HG02885 (cell line): ENCODE results near the gene TAC4.

Experiments used
- ATAC-seq: cut with Tn5 transposase; IDR thresholded peaks from one replicate; pipeline ENCODE4 v1.9.1; 2021; ENCODE audit warnings: mild to moderate bottlenecking; ENCODE audit not compliant: unreplicated experiment, poor library complexity

Gene TAC4, protein sequence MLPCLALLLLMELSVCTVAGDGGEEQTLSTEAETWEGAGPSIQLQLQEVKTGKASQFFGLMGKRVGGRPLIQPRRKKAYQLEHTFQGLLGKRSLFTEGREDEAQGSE

DNA sequence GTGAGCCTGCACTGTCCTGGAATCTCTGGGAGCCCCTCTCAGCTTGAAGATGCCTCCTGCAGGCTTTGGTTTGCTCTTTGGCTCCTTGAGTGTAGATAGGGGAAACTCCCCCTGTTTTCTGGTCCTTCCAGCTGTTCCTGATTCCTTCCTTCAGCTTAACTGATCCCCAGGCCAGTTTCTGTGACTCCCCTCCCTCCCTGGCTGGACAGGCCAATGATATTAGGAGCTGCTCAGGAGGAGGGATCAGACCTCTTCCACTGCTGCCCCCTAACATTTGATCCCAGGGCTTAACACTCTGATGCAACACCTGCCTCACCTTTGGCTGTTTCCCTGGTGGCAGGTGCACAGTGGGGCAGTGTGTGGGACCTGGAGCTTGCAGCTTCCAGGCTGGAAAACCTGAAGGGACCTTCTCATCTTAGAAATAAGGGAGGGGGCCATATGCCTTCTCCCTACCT is at the start of gene TAC4:
TSS of gene TAC4 (minus strand) at position 51 of the 455 bp plus-strand sequence. CDS start 52 bp downstream, outside the sequence.
- no peak for ATAC-seq

DNA sequence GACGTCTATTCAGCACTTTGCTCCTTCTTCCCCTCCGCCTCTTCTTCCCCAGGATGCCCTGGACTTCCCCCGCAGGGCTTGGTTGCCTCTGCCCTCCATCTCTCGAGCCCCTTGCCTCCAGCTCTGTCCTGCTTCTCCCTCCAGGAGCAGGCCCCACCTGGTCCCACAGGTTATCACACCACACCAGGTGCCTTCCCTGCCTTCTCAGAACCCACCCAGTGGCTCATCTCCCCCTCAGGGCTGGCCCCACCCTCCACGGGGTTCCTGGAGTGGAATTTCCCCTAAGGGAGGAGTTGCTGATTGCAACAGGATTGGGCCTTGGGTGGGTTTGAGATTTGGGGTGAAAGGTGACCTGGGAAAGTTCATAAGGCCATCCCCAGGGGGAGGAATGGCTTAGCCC is 49.0 kb upstream of the TAC4 start:
- ATAC-seq = no peak

DNA sequence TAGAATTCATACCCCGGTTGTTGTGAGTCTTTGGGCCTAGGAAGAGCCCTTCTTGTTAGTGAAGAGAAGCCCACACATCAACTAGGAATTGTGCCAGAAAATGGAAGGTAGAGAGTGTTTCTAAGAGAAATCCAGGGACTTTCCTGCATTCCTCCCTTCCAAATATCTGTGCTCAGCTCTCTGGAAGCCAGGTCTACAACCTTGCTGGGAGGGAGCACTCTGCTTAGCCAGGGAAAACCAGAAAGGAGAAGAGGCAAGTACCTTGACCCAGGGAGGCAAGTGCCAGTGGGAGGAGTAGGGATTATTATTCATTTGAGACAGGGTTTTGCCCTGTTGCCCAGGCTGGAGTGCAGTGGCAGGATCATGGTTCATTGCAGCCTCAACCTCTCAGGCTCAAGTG is 48.4 kb upstream of the TAC4 start:
- no peak for ATAC-seq

DNA sequence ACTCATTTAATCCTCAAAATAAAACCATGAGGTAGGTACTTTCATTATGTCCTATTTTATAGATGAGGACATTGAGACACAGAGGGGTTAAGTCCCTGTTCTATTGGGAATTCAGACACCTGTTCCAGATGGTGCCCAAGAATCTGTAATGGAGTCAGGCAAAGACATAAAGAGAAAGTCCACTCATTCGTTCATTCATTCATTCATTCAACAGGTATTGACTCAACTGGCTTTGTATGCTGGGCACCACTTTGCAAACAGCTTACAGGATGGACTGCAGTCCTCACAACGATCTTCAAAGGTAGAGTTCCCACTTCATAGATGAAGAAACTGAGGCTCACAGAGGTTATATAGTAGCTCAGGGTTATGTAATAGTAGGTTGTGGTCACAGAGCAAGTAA is 47.9 kb upstream of the TAC4 start:
- ATAC-seq = no peak

DNA sequence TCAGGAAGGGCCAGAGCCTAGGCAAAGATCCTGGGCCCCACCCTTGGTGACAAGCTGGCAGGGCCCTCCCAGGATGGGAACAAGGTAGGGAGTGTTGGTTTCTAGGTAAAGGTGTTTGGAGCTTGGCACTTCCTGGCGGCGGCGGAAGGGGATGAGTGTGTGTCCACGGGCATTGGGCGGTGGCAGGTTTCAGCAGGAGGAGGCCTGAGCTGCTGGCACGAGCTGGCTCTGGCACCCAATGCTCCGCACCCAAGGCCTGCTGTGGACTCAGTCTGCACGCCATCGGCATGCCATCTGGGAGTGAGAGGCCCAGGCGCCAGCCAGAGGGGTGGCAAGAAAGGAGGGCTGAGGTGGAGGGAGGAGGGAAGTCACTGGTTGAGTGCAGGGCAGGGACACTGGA is 46.9 kb upstream of the TAC4 start:
- no peak for ATAC-seq

DNA sequence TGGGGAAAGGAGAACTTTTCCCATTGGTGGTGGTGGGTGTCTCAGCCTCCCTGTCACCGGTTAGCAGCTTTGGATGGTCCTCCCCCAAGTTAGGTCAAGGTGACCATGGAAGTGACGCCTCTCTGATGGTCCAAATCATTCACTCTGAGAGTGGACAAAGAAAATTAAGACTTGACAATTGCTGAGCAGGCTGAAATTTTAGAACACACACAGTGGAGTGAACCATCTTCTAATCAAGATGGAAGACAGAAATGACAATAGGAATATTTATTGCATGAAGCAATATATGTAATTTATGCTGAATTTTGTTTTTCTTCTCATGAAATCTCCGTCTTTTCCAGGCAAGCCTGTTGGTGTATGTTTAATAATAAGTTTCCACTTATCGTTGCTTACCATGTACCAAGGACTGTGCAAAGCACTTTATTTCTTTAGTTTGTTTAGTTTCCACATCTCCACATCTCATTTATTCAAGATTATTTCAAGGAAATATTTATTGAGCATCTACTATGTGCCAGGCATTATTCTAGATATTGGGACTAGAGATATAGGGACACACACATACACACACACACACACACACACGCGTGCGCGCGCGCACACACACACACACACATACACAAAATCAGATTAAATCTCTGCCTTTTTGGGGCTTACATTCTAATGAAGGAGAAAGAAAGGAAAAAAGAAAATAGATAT is 44.0 kb upstream of the TAC4 start:
- no peak for ATAC-seq

DNA sequence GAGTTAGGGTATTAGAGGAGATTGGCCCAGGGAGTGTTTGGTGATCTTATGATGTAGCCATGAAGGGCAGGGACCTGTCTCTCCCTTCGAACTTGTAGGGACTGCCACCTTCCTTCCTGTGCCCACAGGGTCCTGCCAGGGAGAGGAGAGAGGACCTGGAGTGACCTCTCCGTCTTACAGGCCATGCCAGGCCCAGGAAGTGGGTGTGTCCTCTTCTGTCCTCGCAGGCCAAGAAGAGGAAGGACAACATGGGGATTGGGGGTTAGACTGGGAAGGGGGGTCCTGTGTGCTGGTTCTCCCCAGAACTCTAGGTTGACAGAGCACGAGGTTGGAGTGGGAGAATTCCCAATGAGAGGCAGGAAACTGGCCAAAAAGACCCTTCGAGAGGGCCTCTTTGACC is 43.4 kb upstream of the TAC4 start:
- no peak for ATAC-seq

DNA sequence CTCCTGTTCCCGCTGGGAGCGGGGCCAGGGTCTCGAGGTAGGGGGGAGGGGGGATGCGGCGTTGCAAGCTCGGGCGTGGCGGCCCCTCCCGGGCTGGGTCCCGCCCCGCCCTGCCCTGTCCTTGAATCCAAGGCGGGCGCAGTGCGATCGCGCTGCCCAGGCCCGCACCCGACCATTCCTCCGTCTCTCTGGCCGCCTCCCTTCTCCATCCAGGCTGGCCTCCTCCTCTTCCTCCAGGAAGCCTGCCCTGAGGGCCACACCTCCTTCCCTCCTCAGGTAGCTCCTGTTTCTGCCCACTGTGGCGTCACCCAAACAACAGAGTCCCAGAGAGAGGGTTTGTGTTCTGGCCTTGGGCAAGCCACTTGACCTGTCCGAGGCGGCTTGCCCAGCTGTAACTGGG is 43.0 kb upstream of the TAC4 start:
- ATAC-seq = no peak

DNA sequence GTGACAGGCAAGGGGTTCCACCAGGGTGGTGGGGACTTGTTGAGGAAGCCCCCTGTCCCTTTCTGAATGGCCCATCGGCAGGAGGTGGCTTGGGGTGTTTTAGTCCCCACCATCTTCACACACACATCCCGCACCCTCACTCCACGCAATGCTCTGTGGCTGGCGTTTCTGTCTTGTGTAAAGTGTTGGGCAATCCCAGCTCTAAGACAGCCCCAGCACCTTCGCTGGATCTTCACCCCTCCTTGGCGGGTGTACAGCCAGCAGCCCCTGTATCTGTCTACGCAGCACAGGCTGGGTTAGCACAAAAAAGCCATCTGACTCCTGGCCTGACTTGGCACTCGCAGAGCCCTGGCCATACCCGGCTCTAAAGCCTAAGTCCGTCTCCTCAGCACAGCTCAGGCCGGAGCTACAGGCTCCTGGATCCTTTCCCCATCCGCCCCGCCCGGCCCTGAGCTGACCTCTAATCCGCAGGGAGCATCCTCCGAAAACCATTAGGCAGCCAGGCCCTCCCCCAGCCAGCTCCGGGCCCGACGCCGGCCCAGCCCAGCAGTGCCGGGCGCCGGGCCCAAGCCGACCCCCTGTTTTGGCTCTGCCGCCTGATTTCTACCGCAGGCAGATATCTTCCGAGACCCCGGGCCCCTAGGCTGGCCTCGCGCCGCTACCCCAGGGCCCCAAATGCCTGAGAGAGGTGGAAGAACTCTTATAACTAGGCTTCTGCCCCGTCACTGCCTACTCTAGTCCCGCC is 42.4 kb upstream of the TAC4 start:
- ATAC-seq = no peak

DNA sequence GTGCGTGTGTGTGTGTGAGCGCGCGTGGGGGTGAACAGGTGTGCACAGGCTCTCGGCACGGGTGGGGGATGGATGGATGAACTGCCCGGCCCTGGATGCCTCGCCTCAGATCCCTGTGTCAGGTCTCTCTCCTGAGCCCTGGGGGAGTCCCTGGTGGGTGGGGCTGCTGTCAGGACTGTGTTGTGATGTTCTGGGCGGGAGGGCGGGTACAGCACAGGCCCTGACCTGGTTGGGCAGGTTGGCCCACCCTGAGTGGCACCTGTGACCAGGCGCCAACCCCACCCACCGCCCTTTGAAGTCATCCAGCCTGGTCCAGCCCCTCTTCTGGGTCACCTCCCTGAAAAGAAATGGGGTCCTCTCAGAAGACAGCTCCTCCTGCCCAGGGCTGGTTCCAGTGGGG is 41.6 kb upstream of the TAC4 start:
- no peak for ATAC-seq

DNA sequence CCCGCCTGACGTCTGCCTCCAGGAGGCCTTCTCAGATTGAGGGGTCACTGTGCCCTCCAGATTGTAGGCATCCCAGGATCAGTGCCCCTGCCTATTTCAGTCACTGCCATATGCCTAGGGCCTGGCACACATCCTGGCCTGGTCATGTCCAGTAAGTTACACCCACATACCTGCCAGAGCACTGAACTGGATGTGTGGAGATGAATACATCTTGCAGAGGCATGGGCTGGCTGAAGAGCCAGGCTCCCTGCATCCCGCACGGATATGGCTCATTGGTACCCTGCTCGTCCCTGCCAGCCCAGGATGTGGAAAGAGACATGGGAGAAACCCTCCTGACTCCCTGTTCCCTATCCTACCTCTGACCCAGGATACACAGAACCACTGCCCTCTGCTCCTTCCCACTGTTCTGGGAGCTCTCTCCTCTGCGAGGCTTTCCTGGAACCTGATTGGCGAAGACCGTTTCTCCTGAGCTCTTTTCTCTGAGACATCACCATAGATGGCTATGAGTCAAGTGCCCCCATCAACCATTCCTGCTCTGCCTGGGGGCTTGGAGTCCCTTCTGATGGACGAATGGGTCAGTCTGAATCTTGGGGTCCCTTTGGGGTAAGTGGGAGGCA is 40.0 kb upstream of the TAC4 start:
- no peak for ATAC-seq

DNA sequence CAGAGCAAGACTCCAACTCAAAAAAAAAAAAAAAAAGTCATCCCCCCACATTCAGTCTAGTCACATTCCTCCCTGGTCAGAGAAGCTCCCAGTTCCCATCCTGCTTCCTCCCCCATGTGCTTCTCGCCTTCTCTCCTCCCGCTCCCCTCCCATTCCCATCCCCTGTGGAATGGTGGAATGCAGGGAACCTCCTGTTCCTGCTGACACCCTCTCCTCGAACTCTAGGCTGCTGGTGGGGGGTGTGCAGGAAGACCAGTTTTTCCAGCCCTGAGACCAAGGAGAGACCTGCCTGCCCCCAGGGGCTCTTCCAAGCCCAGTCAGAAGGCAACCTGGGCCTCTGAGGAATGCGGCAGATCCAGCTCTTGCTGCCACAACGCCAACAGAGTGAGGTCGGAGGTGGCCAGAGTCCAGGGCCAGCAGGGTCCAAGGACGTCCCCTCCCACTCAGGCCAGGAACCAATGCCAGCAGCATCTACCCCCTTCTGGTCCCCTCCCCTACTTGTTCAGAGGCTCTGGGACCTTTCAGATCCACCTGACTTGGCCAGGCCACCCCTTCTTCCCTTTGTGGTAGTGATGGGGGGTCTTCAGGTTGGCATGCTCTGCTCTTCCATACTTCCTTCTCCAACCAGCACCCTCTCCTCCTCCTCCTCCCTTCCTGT is 39.3 kb upstream of the TAC4 start:
- no peak for ATAC-seq

DNA sequence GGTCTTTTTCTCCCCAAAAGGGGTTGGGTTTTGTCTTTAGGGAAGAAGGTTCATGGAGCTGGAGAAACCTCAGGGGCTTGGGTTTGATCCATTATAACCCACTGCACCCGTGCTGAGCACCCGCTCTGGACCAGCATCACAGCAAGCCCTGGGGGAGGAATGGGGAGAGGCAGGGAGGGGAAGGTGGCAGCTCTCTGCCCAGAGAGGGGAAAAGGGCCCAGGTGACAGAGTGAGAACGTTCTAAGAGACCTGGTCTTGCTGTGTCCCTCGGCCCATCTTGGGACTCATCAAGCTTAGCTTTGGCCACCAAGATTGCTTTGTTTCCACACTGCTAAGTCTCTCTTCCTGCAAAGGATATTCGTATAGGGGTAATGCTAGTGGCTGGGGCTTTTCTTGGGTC is 38.2 kb upstream of the TAC4 start:
- no peak for ATAC-seq

DNA sequence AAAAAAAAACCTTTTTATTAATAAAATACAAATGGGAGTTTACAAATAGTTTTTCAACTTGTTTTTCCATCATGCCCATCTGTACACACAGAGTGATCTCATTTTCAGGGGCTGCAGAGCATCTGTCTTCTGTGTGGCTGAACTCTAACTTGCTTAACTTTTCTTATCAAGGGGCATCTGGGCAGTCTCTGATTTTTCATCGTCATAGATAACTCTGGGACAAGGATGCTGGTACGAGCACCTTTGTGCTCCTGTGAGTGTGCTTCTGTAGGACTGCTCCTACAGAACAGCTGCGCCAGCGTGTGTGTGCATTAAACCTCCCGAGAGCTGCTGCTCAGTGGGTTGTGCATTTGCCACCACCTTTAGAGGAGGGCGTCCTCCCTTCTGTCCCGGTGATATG is 34.6 kb upstream of the TAC4 start:
- ATAC-seq = no peak

DNA sequence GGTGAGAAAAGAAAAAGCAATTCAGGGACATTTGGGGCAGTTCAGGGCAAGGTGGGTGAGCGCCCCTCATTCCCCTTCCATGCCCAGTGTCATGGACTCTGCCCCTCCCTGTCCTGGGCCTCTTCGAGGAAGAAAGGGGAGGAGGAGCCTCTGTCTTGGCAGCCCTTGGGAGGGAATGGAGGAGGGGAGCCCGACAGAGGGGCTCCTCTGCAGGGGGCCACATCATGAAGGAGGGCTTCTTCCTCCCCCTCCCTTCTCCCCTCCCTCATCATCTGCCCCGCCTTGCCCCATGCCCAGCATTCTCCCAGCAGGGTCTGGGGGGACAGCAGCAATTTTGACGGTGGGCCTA is 33.2 kb upstream of the TAC4 start:
- ATAC-seq = no peak

DNA sequence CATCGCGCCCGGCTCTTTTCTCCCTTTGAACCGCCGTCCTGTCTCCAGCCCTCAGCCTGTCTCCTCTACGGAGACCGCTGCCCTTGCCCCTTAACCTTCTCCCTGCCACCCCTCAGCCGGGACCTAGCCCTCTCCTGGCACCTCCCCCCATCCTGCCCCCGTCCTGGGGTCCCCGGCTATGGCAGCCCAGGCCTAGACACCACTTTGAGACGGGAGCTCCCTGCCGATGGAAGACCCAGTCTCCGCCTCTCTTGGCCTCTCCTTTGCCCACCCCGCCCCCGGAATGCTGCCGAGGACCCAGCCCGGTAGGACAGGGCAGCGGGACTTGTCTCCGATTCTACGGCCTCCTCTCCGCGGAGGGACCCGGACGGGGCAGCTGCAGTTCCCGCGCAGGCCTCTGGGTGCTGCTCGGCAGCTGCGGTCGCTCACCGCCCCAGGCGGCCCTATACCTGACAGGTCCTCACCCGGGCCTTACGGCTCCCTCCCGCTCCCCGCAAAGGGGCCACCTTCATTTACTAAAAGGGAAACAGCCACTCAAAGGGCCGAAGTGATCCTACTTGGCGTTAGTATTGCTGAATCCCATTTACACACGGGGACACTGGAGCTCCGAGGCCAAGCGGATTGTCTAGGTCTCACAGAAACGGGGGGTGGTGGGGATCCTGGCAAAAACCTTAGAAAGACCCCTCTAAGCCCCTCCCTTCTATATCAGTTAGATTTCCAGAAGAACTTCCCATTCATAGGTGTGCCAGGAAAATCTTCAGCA is 32.6 kb upstream of the TAC4 start:
- ATAC-seq = peak; percentile 63

DNA sequence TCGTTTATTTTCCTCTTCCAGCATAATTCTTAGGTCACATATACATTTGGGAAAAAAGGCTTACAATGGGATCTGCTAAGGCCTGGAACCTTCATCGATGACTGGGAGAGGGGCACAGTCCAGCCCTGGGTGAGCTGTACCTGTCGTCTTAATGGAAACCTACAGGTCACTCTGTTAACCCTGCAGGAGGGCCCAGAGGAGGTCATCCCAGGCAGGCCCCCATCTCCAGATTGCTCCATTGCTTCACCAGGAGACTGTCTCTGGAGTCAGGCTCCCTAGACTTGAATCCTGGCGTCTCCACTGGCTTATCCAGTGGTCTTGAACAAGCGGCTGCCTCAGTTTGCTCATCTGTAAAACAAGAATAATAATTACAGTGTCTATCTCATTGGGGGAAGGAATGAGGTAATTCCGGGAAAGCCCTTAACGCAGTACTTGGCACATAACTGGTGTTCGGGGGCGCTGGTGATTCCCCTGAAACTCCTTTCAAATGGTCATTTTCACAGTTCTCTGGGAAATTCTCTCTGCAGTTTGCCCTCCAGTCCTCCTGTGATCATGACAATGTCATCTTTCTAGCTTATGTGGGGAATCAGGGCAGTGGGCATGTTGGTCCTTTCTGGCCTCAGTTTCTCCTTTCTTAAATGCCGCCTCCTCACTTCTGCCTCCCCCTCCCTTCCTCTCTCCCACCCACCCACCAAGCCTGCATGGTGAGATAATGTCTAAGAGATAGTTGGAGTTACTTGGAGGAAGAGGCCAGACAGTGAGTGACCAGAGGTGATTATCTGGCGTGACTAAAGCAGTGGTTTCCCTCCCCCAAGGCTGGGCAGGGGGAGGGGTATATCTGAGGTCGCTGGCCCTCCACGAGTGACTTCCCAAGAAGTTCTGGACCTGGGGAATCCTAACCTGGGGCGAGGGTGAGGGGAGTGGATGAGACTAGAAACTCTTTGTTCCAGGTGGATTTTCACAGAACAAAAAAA is 31.3 kb upstream of the TAC4 start:
- ATAC-seq = no peak

DNA sequence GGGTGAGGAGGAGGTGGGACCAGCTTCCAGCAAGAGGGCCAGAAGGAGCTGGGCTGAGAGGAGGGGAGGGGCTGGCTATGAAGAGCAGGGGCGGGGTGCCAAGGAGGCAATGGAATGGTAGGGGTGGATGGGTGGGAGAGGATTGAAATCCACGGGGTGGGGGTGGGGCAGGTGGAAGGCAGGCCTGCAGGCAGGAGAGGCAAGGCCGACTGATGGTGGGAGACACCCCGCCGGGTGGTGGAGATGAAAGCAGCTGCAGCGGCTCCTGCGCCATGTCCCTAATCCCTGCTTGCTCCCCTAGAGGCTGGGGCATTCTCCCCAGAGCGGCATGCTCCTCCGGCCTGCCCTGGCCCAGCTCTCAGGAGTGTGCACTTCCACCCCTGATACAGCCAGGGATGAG is 27.8 kb upstream of the TAC4 start:
- ATAC-seq = no peak

DNA sequence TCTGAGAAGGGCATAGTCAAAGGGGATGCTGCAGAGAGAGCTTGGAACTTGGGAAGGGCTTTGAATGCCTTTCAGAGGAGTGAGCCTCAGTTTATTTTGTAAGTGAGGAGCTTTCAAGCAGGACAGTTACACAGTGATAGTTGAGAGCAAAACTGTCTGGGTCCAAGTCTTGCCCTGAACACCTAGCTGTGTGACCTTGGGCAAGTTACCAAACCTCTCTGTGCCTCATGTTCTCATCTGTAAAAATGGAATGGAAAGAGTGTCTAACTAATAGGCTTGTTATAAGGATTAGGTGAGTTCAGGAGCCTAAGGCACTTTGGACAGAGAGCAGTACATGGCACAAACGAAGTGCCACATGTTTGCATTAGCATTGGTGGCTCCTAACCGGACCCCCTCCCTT is 27.0 kb upstream of the TAC4 start:
- no peak for ATAC-seq
